NCI-H2107 treated with DMSO at 0.1 percent for 48 hours (cell line): ENCODE results near the gene SLC18B1.
A peak's percentile ranks its signal among the peaks of the same experiment; 100 is the strongest.

Source experiments
- DNase-seq: peaks from one replicate; lab custom pipeline; 2025; ENCODE audit not compliant: unreplicated experiment; lab: John Stamatoyannopoulos, UW

SLC18B1 gene

DNA sequence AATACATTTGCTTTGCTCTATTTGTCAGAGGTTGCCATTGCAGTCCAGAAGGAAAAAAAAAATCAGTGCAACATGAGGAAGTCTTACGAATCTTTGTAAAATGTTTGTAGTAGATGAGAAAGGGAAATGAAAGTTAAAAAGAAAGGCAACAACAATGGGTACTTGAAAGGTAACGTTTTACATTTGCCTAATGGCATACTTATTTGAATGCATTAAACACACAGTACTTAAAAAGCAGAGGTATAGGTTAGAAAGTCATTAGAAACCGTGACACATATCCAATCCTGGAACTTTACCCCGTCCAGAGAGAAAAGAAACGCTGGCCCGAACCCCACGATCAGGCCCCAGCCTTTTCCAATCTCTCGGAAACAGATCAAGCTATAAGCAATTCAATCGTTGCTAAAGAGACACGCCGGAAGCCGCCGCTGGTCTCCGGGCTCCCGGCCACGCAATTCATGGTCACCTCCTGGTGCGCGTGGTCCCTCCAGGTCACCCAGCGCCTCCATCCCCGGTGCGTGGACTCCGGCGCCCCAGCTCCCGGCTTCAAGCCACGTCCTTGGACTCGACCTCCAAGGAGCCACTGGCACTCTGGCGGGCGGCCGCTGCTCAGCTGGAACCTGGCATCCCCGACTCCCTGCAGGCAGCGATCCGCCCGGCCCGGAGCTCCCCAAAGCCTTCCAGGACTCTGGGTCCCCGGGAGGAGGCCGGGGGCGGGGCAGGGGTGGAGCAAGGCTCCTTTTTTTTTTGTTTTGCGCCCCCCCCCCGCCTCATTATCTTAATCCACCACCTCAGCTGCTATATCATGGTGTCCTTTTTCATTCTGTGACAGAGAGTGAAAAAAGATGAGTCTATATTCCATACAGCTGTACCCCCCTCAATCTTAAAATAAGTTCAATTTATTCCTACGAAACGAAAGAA is at the start of gene SLC18B1:
Gene SLC18B1, minus strand, starts transcription at position 687 of the 918 bp plus-strand sequence. Its CDS starts 181 bp downstream, at position 506.
- DNase-seq, result peak; percentile 80

DNA sequence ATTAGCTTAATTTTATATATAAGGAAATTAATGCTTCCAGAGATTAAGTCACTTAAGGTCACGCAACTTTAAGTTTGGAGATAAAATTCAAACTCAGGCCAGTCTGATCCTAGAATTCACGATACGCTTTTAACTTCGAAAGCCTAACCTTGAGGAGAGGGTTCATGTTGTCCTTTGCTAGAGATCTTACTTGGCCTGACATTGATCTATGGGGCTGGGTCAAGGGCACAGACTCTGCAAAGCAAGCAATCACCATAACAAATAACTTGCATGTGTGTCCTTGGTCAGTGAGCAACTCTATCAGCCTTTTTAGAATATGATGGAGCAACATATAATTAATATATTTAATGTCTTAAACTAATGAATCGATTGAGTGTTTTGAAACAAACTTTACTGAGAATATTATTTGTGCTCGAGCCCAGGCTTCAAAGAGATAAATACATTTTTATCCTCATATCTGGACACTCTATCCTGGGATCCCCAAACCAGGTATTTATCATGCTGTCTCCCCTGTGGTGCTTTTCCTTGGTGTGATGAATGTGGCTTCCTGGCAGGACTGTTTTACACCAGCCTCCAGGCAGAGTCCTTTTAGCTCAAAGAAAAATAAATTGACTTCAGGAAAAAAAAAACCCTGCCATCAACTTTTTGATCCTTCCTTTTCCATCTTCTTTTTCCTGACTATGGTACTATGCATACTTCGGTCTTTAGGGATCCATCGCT is 45.0 kb upstream of the SLC18B1 start:
- DNase-seq, result no peak

DNA sequence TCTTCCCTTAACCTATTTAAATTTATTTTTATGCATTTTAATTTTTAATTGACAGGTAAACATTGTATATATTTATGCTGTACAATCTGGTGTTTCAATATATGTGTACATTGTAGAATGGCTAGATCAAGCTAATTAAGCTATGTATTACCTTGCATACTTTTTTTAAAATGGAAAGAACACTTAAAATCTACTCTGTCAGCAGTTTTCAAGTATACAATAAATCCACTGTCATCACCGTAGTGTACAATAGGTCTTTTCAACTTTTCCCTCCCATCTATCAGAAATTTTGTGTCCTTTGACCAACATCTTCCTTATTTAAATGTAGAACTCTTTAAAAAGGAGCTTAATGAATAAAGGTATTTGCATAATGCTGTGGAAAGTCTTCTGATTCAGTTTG is 43.5 kb upstream of the SLC18B1 start:
- DNase-seq, result no peak

DNA sequence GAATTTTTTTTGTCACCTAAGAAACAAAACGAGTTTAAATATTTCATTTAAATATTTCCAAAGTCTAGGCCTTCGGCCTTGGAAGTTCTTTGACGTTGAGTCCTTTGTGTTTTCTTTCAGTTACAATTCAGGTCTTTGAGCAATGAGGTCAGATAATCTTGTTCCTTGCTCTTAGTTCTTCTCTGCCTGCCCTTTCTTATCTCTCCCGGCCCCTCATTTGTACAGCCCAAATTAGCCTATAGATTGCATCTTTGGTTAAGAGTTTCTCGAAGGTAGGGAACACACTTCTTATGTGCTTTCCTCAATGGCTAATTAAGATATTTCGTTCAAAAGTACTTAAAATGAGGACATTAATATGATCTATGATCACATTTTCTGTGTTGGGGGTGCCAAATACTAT is 34.5 kb upstream of the SLC18B1 start:
- DNase-seq, result no peak

DNA sequence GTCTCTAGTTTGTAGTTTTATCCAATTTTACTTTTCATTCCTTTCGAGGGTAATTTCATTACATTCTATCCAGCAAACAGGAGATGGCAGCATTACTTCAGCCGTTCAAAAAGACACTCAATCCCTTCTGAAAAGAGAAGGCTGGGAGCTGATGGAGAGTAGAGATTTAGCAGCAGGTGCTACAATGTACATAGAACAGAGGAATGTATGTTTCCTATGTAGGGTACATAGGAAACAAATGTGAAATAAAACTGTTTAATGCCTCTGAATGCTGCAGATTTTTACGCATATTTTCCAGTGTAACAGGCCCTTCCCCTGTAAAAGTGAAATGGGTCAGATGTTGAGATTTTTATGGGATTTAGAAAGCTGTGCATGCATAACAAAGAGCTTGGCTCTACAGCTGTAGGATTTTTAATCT is 31.9 kb upstream of the SLC18B1 start:
- DNase-seq, result peak; percentile 85

DNA sequence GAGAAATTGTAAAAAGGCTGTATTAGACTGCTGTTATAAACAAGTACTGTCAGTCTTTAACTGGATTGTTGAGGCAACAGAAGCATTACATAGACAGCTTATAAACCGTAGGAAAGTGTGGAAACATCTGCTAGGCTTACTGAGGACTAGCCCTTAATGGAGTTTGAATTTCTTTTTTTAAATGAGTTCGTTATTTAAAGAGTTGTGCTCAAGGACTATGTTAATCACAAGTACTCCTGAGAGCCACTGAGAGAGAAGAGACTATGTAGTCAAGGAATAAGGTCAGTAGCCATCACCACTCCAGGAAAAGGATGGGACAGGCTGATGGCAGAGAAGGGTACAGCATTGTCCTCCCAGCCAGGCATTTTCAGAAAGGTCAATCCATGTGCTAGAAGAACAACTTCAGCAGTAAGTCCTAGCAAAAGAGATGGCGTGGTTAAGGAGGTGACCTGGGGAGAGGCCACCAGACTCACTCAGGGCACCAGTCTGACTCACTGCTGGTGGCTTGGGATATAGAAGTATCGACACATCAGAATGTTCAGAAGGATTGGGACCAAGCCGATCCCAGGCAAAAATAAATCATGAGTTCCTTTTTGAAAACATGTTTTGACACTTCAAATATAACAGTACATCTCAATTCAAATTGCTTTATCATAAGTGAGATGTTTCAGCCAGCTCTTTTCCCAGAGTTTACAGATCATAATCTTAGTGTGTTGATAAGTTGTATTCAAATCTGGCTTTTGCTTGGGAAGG is 22.4 kb upstream of the SLC18B1 start:
- DNase-seq, result no peak

DNA sequence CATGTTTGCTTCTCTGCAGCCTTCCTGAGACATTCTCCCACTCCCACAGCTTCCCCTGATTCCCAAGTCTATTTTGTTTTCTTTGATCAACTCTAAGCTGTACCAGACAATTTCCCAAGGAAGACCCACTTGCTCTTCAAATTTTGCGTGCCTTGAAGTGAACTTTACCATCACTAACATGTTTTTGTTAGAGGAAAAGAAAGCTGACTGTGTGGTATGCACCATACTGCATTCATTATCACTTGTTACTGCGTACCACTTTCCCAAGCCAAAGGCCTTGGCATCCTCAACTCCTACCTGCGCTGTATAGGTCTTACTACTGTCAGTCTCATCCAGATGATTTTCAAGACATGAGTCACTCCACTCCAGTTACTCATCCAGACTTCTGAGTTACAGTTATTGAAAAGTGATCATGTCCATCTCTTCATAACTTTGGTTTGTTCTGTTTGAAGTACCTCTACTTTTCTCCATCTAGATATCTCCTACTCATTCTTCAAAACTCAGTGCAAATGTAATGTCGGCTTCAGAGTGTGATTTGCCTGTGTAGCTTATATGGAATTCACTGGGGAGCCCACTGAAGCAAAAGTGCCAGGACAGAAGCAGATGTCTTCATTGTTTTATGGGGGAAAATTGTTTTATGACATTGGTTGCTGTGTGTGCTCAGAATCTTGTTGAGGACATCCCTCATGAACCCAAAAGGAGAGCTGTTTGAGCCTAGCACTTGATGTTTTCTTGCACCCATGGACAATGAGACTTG is 21.1 kb upstream of the SLC18B1 start:
- no peak for DNase-seq

DNA sequence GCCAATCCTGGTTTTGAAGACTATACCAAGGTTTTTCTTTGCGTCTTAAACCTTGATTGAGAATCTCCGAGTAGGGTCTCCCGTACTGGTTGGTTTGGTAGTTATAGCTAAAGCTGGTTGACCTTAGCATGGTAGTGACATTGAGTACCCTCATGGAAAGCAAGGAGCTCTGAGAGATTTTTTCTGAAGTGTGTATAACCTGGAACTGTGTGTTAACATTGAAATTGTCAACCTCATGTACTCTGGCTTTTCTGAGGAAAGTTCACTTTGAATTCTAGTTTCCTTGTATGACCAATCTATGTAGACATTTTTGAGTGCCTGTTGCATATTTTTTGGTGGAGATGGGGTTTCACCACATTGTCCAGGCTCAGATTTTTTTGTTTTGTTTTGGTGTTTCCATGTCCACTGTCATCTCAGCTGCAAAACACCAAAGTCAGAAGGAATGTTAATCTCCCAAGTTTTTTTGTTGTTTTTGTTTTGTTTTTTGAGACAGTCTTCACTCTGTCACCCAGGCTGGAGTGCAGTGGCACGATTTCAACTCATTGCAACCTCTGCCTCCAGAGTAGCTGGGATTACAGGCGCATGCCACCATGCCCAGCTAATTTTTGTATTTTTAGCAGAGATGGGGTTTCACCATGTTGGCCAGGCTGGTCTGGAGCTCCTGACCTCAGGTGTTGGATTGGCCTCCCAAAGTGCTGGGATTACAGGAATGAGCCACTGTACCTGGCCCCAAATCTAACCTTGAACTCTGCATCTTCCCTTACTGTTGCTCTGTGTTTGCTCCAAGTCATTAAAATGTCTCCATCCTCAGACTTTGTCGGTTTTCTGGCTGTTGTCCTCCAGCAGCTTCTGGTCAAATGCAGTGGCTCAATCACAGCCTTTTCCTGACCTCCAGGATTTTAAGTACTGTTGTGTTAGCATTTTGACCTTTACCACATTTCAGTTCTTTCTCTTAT is 20.2 kb upstream of the SLC18B1 start:
- DNase-seq, result no peak

DNA sequence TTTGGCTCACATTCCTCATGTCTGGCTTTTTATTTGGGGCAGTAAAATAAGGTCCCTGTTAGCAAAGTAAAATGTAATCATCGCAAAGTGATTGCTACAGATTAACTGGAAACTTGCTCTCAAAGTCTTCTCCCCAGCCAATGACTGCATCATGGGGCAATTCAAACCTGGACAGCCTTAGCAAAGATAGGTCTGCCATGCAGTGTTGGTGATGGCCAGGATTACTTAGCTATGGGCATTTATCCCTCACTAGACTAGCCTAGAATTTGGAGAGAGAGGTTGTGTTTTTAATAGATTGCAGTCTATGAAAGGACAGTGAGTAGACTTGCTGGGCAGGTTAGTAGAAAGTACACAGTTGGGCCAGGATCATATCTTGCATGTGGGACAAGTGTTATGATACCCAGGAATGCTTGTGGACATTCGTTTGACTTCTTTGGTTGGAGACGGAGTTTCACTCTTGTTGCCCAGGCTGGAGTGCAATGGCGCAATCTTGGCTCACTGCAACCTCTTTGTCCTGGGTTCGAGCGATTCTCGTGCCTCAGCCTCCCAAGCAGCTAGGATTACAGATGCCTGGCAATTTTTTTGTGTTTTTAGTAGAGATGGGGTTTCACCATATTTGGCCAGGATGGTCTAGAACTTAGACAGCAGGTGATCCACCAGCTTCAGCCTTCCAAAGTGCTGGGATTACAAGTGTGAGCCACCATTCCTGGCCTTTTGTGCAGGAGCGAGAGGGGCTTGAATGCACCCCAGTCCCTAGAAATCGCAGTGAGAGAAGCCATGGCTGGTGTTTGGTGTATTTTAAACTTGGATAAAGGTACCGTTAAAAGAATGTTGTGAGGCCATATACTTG is 19.3 kb upstream of the SLC18B1 start:
- DNase-seq, result no peak

DNA sequence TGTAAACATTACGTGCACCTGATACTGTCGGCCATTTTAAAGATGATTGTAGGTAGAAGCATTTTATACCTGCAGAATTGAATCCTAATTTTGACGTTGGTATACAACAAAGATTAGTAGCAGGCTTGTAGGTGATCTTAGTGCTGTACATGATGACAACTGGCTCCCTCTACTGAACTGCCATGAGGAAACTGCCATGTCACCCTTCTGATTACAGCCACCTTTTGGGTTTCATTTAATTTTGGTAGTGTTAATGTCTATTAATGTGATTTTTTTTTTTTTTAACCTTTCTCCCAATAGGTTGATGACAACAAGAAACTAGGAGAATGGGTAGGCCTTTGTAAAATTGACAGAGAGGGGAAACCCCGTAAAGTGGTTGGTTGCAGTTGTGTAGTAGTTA is 18.2 kb upstream of the SLC18B1 start:
- no peak for DNase-seq

DNA sequence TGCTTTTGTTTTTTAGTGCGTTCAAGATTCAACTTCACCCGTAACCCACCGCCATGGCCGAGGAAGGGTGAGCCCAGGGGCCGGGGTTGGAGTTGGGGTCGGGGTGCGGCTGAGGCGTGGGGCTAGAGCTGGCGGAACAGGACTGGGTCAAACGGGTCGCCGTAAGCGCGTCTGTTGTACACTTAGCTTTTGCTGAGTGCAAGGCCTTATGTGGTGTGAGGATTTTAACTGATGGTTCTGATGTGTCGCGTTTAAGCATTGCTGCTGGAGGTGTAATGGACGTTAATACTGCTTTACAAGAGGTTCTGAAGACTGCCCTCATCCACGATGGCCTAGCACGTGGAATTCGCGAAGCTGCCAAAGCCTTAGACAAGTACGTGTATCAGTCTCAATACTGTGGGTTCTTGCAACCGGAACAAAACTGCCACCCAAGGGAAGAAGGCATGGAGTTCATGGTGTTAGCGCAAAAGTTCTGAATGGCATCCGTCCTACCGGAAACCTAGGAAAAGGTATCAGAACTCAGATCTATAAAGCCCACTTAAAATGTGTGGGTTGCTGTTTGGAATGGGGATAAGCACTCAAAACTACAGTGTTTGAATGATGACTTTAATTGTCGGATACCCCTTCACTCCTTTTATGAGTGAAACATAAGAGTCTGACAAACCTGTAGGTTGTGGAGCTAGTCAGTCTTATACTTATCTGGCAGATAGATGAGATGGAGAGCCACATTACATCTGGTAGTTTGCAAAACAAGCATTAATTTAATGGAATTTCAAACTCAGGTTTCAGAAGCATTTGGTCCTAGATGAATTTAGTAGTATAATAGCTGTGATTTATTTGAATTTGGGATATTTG is 16.5 kb upstream of the SLC18B1 start:
- DNase-seq, result no peak

DNA sequence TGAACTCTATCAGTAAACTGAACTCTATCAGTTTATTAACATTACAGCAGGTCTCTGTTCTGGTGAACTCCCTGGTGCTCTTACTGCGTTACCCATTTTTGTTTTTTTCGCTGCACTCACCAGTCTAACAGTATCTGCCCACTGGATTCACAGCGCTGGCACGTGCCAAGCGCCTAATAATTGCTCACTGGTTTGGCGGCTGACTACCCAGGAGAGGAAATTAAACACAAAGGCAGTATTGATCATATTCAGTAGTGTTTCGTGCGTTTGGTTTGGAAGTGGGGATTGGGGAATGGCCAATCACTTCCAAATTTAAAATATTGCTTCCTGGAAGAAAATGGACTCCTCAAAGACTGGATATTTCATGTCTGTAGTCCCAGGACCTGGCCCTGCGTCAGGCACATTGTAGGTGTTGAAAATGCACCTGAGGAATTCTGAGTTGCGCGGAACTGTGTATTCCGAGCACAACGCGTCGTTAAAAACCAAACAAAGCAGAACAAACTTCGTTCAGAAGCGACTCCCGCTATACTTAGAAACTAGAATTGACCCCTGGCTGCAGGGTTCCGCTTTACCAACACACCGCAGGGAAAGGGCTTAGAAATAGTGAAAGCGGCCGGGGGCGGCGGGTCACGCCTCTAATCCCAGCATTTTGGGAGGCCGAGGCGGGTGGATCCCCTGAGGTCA is 14.9 kb upstream of the SLC18B1 start:
- peak; percentile 69 for DNase-seq

DNA sequence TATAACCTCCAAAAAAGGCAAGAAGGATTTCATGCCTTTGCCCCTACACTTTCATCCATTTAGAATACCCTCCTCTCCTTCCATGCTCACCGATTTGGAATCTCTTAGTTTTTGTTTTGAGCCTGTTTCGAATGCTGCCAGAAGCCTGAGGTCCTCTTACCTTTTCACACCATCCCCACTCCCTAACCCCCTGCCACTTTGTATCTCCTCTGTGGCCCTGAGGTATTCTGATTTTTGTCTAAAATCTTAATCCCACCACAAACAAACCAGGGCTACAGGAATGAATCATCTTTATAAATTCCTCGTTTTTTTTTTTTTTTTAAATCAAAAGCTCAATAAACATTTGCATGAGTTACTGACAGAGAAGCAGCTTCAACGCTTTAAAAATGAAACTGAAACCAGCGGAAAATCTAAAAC is 14.3 kb upstream of the SLC18B1 start:
- DNase-seq, result peak; percentile 60

DNA sequence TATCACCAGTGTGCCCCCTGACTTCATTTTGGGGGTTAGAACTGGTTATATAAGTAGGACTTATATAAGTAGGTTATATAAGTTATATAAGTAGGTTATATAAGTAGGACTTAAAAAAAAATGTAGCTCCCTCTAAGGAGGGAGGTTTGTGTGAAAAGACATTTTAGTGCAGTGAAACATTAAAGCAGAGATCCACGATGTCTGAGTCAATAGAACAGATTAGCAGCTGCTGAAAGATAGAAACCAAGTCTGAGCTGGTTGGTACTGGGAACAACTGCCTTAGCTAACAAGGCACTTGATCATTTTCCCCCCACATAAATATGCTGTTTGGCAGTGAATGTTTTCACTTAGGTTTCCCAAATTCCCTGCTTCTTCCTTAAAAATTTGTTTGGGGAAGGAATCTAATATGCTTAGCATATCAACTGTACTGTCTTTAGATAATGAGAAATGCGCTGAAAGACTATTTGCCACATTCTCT is 13.9 kb upstream of the SLC18B1 start:
- peak; percentile 39 for DNase-seq

DNA sequence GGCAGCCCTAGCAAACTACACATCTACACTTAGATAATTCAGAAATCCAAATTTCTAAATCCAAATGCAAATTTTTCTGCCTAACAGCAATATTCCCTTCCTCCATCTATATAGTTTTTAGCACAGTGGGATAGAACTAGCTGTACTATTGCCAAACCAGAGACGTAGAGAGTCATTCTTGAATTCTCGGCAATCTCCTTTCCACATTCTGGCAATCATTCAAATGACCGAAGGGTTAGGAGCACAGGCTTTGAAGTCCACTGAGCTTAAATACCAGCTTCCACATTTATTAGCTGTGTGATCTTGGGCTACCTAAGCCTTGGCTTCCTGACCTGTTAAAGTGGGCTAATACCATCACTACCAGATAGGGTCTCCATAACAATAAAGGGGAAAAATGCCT is 12.8 kb upstream of the SLC18B1 start:
- no peak for DNase-seq

DNA sequence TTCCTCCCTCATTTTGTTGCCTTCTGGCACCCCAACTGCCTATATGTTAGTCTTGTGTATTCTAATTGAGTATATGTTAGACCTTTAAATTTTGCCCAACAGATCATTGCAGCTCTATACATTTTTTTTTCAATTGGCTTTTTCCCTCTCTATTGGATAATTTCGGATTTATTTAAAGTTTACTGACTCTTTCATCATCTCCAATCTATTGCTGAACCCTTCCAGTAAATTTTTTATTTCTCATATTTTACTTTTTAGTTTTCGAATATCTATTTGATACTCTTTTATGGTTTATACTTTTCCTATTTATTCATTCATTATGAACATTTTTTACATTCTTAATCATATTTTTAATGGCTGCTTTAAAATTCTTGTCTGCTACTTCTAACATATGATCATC is 7.1 kb upstream of the SLC18B1 start:
- no peak for DNase-seq

DNA sequence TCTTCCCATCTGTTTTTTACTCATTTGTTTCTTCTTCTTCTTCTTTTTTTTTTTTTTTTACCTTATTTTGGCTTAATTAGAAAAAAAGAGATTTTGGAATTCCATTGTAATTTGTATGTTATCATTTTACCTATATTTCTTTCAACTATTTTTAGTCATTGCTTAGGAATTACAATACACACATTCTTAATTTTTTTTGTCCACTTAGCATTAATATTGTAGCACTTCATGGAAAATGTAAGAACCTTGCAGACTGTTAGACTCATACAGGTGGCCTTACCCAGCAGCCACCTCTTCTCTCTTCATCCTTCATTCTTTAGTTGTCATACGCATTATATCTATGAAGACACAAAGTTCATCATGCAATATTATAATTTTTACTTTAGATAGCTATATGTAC is 5.8 kb upstream of the SLC18B1 start:
- no peak for DNase-seq
